HG02571 (cell line): ENCODE data around the gene CENPI.
"Not testable (repeated sequence)": the region's sequence is repeated elsewhere in the genome, so short reads cannot be mapped to it uniquely, and the experiment has no call there.

Experiments used
- ATAC-seq: cut with Tn5 transposase; IDR thresholded peaks from one replicate; pipeline ENCODE4 v1.9.1; 2021; ENCODE audit warnings: mild to moderate bottlenecking, moderate library complexity; ENCODE audit not compliant: unreplicated experiment

Gene CENPI, protein sequence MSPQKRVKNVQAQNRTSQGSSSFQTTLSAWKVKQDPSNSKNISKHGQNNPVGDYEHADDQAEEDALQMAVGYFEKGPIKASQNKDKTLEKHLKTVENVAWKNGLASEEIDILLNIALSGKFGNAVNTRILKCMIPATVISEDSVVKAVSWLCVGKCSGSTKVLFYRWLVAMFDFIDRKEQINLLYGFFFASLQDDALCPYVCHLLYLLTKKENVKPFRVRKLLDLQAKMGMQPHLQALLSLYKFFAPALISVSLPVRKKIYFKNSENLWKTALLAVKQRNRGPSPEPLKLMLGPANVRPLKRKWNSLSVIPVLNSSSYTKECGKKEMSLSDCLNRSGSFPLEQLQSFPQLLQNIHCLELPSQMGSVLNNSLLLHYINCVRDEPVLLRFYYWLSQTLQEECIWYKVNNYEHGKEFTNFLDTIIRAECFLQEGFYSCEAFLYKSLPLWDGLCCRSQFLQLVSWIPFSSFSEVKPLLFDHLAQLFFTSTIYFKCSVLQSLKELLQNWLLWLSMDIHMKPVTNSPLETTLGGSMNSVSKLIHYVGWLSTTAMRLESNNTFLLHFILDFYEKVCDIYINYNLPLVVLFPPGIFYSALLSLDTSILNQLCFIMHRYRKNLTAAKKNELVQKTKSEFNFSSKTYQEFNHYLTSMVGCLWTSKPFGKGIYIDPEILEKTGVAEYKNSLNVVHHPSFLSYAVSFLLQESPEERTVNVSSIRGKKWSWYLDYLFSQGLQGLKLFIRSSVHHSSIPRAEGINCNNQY

DNA sequence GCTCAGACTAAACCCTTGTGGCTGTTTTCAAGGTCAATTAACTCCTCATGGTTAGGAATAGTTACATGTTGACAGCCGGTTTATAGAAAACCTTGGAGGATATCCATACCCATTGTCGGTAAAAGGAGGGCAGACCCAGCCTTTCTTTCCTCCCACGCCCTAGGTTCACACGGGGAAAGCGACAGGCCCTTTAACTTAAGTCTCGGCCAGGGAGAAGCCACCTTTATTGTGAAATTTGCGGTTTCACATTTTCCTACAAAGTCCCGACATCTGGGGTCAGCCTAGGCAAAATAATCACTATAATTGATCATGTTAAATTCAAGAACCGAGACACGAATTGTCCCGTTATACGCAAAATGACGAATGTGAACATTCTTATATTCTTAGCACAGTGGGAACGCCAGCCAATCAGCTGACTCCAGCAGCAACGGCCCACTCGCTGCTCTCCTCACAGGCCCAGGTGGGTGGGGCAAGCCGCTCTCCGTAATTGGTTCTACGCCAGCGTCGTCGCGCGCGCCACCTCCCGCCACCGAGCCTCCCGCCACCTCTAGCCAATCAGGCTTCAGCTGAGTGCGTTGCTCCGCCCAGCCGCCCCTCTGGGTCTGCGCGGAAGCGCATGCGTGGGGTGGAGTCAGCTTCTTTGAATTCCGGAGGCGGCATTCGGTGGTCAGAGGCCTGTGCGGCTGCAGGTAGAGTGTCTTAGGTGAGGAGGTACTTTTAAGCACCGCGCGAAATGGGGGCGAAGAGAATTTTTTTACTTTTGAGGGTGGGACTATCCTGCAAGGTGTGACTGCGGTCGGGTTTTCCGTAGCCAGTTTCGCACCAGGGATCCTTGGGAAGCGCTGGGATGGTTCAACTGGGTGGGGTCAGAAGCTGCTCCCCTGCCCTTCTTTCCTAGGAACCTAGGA, at the start of gene CENPI:
Gene CENPI, plus strand, starts transcription at position 659 of the 908 bp plus-strand sequence. CDS start 2,867 bp downstream, outside the sequence.
- ATAC-seq, result peak; percentile 99

GRCh38 chrX:101051153-101051548, 46.9 kb upstream of the CENPI start:
- no peak for ATAC-seq

- ATAC-seq, result peak; percentile 95
Observed at GRCh38 chrX:101051549-101052302, 46.3 kb upstream of the CENPI start, which contains the start of gene TRMT2B. TRMT2B (minus strand) TSS chrX:101052111; CDS start chrX:101042289, 9,822 bp downstream.

- not testable (repeated sequence) for ATAC-seq
Observed at GRCh38 chrX:101056551-101056950, 41.5 kb upstream of the CENPI start.

GRCh38 chrX:101057093-101057714, 40.8 kb upstream of the CENPI start:
- peak; percentile 70 for ATAC-seq

GRCh38 chrX:101062176-101062575, 35.8 kb upstream of the CENPI start:
- ATAC-seq, result no peak

DNA sequence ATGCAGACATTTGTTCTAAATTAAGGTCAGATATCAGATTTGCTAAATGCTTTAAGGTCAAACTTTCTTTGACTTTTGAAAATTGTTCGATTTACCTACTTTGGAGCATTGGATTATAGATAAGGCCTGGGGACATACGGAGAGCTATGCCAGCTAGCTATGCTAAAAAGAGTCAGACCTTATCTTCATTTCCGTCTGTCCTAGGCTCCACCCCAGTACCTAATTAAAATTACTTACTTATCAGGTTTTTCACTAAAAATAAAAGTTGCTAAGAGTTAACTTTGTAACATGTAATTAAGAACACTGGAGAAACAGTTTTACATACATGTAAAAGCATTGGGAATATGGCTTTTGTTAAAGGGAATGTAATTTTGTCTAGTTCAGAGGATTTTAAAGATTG, 26.4 kb upstream of the CENPI start:
- no peak for ATAC-seq

DNA sequence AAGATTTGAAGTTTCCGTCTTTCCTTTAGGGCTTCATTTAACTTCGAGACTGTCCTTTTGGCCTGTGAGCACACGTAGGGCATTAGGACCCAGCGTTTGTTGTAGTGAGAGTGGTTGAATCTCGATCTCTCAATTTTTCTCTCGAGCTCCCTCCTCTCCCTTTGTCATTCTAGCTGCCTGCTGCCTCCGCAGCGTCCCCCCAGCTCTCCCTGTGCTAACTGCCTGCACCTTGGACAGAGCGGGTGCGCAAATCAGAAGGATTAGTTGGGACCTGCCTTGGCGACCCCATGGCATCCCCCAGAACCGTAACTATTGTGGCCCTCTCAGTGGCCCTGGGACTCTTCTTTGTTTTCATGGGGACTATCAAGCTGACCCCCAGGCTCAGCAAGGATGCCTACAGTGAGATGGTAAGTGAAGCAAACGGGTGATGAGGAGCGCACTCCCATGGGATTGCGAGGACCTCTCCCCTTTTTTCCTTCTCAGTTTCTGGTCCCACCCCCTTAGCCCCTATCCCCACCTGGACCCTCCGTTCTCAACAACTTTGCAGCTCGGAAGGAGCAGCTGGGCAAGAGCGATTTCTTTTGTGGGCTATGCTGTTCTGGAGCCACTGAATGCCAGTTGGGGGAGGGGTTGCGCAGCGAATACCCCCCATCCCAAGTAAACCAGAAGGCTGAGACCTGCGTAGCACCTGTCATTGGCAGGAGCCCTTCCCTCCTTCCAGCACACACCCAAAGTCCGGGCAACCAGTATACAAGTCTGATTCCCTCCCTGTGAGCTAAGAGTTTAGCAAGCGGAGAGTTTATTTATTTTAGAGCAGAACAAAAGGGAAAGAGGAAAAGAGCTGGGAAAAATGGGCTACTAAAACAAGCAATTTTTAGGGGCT, 19.0 kb upstream of the CENPI start, which contains the start of gene TMEM35A:
Gene TMEM35A, plus strand, starts transcription at position 164 of the 883 bp plus-strand sequence. Its CDS starts 124 bp downstream, at position 288.
- ATAC-seq, result no peak

- ATAC-seq, result no peak
Observed at GRCh38 chrX:101079736-101080270, 18.2 kb upstream of the CENPI start.

DNA sequence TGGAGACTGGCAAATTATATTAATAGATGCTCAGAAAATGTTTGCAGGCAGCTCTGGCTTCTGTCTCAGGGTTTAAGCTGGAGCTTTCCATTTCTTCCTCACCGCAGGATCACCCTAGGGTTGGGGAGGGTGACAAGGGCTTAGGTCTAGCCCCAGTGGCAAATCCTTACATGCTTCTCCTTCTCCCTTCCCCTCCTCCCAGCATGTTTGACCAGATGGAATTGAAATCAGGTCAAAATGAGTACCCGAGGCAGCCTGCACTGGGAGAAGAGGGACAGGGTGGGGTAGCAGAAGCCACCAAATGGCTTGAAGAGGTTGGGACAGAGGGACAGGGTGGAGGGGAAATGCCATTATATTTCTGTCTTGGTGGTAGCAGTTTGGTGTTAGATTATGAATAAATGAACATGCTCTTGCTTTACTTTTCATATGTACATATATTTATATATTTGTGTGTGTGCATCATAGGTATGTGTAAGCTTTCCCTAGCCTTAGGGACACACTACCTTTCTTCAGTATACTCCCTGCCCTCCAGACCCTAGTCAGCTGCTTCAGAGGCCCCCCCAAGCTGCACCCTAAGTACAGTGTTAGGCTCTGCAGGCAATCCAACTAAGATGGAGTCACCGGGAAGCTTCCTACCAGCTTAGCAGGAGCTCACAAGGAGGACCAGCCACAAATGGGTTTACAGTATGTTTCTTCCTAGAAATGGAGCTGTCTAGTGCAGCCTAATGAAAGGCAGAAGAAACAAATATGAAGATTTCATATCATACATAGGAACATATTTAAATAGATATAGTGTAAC, 17.5 kb upstream of the CENPI start:
- ATAC-seq, result no peak

- no peak for ATAC-seq
Observed at GRCh38 chrX:101081231-101081630, 16.8 kb upstream of the CENPI start.

DNA sequence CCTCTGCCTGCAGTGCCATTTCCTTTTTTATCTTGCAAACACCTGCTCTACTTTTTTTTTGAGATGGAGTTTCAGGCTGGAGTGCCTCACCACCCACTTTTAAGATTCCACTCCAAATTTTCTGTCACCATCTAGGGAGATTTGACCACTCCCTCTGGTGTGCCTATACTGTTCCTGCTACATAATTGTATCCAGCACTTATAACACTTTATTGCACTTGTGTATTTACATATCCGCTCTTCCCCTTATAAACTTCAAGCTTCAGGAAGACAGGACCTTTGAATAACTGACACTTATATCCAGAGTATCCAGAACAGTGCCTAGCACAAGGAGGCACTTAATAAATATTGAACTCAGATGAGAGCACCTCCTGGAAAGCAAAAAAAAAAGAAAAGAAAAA, 6.2 kb upstream of the CENPI start:
- ATAC-seq, result no peak

DNA sequence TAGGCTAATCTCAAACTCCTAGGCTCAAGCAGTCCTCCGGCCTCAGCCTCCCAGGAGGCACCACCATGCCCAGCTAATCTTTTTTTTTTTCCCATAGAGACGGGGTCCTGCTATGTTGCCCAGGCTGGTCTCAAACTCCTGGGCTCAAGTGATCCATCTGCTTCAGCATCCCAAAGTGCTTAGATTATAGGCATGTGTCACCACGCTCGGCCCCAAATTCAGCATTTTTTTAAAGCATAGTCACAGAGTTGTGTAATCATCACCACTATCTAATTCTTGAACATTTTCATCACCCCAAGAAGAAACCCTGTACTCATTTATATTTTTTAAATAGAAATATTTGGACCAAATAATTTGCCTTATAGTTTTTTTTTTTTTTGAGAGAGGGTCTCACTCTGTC, 10.3 kb downstream of the CENPI start:
- no peak for ATAC-seq

DNA sequence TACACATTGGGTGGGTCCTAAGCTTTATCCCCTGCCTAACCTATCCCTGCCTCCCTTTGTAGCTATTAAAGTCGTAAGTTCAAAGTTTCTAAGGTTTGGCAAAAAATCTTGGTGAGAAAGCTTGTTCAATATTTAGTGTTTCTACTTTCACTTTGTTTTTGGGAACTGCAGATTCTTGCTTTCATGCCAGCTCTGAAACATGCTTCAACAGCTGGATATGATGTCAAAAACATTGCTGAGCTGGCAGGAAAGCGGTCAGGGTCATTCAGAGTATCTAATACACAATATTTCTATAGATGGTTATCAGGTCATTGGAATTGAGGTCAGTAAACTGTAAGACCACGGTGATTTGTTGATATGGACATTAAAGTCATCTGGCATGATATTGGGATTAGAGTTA, 19.7 kb downstream of the CENPI start:
- no peak for ATAC-seq

GRCh38 chrX:101136235-101136634, 38.2 kb downstream of the CENPI start:
- no peak for ATAC-seq
